H9 (cell line): ENCODE data around the gene ADRB1. TPM values are rescaled to one million over a fixed set of nuclear protein-coding genes. Genes with fewer than 3 reads are reported as not detected.

Source experiments
- DNase-seq: peaks from one replicate; pipeline ENCODE4 v3.0.0-alpha.2; 2017
- H2AFZ ChIP-seq: one replicate; pipeline ENCODE4 v1.6.1; 2013; ENCODE audit warnings: mild to moderate bottlenecking, low read length, control low read depth, moderate library complexity
- H2AK5ac ChIP-seq: 2 replicates; pipeline ENCODE4 v1.6.1; 2013; ENCODE audit warnings: low read length, control low read depth, mixed read lengths; ENCODE audit not compliant: insufficient read length
- H2BK120ac ChIP-seq: one replicate; pipeline ENCODE4 v1.6.1; 2013; ENCODE audit warnings: low read depth, mild to moderate bottlenecking, low read length, control low read depth, inconsistent platforms; ENCODE audit not compliant: poor library complexity, severe bottlenecking
- H2BK12ac ChIP-seq: 2 replicates; pipeline ENCODE4 v1.6.1; 2013; ENCODE audit warnings: low read length, control low read depth, mixed read lengths, low read depth; ENCODE audit not compliant: insufficient read length
- H2BK15ac ChIP-seq: 2 replicates; pipeline ENCODE4 v1.6.1; 2013; ENCODE audit warnings: low read depth, low read length, control low read depth
- H2BK20ac ChIP-seq: one replicate; pipeline ENCODE4 v1.6.1; 2013; ENCODE audit warnings: low read depth, mild to moderate bottlenecking, low read length, control low read depth, inconsistent platforms; ENCODE audit not compliant: poor library complexity, severe bottlenecking
- H2BK5ac ChIP-seq: 2 replicates; pipeline ENCODE4 v1.6.1; 2013; ENCODE audit warnings: low read length, control low read depth, mixed read lengths; ENCODE audit not compliant: insufficient read length
- H3K14ac ChIP-seq: 2 replicates; pipeline ENCODE4 v1.6.1; 2013; ENCODE audit warnings: low read length, control low read depth; ENCODE audit not compliant: insufficient read depth
- H3K18ac ChIP-seq: 2 replicates; pipeline ENCODE4 v1.6.1; 2013; ENCODE audit warnings: low read depth, mild to moderate bottlenecking, mixed read lengths, low read length, control low read depth; ENCODE audit not compliant: insufficient read length
- H3K23ac ChIP-seq: 2 replicates; pipeline ENCODE4 v1.6.1; 2013; ENCODE audit warnings: low read length, control low read depth, mixed read lengths, low read depth; ENCODE audit not compliant: insufficient read length
- H3K23me2 ChIP-seq: 2 replicates; pipeline ENCODE4 v1.6.1; 2013; ENCODE audit warnings: low read depth, mild to moderate bottlenecking, mixed read lengths, low read length, control low read depth; ENCODE audit not compliant: insufficient read length, poor library complexity, severe bottlenecking
- H3K27ac ChIP-seq: 2 replicates; pipeline ENCODE4 v1.5.1; 2013; ENCODE audit warnings: low read length, control low read depth, mixed read lengths, low read depth; ENCODE audit not compliant: insufficient read length
- H3K27me3 ChIP-seq: 2 replicates; pipeline ENCODE4 v1.6.1; 2013; ENCODE audit warnings: low read length, control low read depth, inconsistent platforms; ENCODE audit not compliant: insufficient read depth
- H3K4ac ChIP-seq: 2 replicates; pipeline ENCODE4 v1.6.1; 2013; ENCODE audit warnings: low read depth, mild to moderate bottlenecking, control low read depth, inconsistent platforms, low read length, moderate library complexity
- H3K4me1 ChIP-seq: 2 replicates; pipeline ENCODE4 v1.6.1; 2013; ENCODE audit warnings: low read length, control low read depth, inconsistent platforms; ENCODE audit not compliant: insufficient read depth
- H3K4me2 ChIP-seq: 2 replicates; pipeline ENCODE4 v1.6.1; 2013; ENCODE audit warnings: low read length, control low read depth, mixed read lengths; ENCODE audit not compliant: insufficient read length, insufficient read depth
- H3K56ac ChIP-seq: 2 replicates; pipeline ENCODE4 v1.6.1; 2013; ENCODE audit warnings: low read depth, mild to moderate bottlenecking, mixed read lengths, low read length, control low read depth; ENCODE audit not compliant: insufficient read length
- H3K79me1 ChIP-seq: 2 replicates; pipeline ENCODE4 v1.6.1; 2013; ENCODE audit warnings: low read depth, mild to moderate bottlenecking, moderate library complexity, low read length, control low read depth, inconsistent platforms; ENCODE audit not compliant: insufficient read depth, poor library complexity, severe bottlenecking
- H3K79me2 ChIP-seq: 2 replicates; pipeline ENCODE4 v1.6.1; 2013; ENCODE audit warnings: low read length, control low read depth, inconsistent platforms; ENCODE audit not compliant: insufficient read depth
- H3K9ac ChIP-seq: 2 replicates; pipeline ENCODE4 v1.6.1; 2013; ENCODE audit warnings: low read length, control low read depth, mixed read lengths; ENCODE audit not compliant: insufficient read length; ENCODE audit errors: extremely low read depth
- H3K9me3 ChIP-seq: one replicate; pipeline ENCODE4 v1.6.1; 2013; ENCODE audit warnings: low read depth, low read length, inconsistent platforms; ENCODE audit not compliant: control insufficient read depth
- H3T11ph ChIP-seq: one replicate; pipeline ENCODE4 v1.6.1; 2013; ENCODE audit warnings: mild to moderate bottlenecking, low read length, control low read depth, inconsistent platforms
- H4K20me1 ChIP-seq: one replicate; pipeline ENCODE4 v1.6.1; 2013; ENCODE audit not compliant: control insufficient read depth, insufficient read length, insufficient read depth
- H4K5ac ChIP-seq: 2 replicates; pipeline ENCODE4 v1.6.1; 2013; ENCODE audit warnings: low read depth, mild to moderate bottlenecking, mixed read lengths, low read length, control low read depth; ENCODE audit not compliant: insufficient read length
- H4K8ac ChIP-seq: replicated peaks from 2 replicates; pipeline ENCODE4 v1.6.1; 2013; ENCODE audit warnings: low read length, control low read depth, mixed read lengths, low read depth; ENCODE audit not compliant: insufficient read length
- H4K91ac ChIP-seq: 2 replicates; pipeline ENCODE4 v1.6.1; 2013; ENCODE audit warnings: low read depth, mild to moderate bottlenecking, moderate library complexity, mixed read lengths, low read length, control low read depth; ENCODE audit not compliant: insufficient read length
- H3K27ac Mint-ChIP-seq, 3 experiments: 2 replicates in 2 of 3; 3 replicates in 1 of 3; pipeline ENCODE4 v1.8.0; 2020 to 2021; ENCODE audit warnings: mixed read lengths in 3 of 3, mild to moderate bottlenecking in 1 of 3, moderate library complexity in 1 of 3
- H3K27me3 Mint-ChIP-seq: 2 replicates; pipeline ENCODE4 v1.8.0; 2021; ENCODE audit warnings: low read depth, mild to moderate bottlenecking, moderate library complexity, mixed read lengths
- H3K36me3 Mint-ChIP-seq, 3 experiments: 2 replicates in 2 of 3; 3 replicates in 1 of 3; pipeline ENCODE4 v1.8.0; 2020 to 2021; ENCODE audit warnings: low read depth in 3 of 3, mixed read lengths in 3 of 3; ENCODE audit not compliant: insufficient read depth in 1 of 3
- H3K4me1 Mint-ChIP-seq, 2 experiments: 2 replicates each; pipeline ENCODE4 v1.8.0; 2020; ENCODE audit warnings: mixed read lengths in 2 of 2
- H3K4me3 Mint-ChIP-seq, 2 experiments: 2 replicates in 1 of 2; 3 replicates in 1 of 2; pipeline ENCODE4 v1.8.0; 2020 to 2021; ENCODE audit warnings: mild to moderate bottlenecking in 2 of 2, mixed read lengths in 2 of 2, moderate library complexity in 1 of 2
- H3K9me3 Mint-ChIP-seq, 2 experiments: 2 replicates in 1 of 2; 3 replicates in 1 of 2; pipeline ENCODE4 v1.8.0; 2020; ENCODE audit warnings: mild to moderate bottlenecking in 2 of 2, mixed read lengths in 2 of 2, moderate library complexity in 1 of 2
- CTCF ChIP-seq: fragments of 200-600 bp; sonication (generic); conservative IDR thresholded peaks from 3 replicates; pipeline ENCODE4 v1.8.0; 2021; ENCODE audit warnings: antibody characterized with exemption, mild to moderate bottlenecking
- WGBS: extraction: QIAGEN DNeasy Blood & Tissue Kit; methylation state at CpG from one replicate; pipeline ENCODE4 v1.1.7; 2013; ENCODE audit warnings: missing lambda C conversion rate, low lambda C conversion rate, mixed read lengths; ENCODE audit not compliant: insufficient read length; ENCODE audit errors: extremely low coverage; 5-methylcytosine and 5-hydroxymethylcytosine counted together
- total RNA-seq: library from RNA; stranded (reverse); gene quantifications from 2 replicates; pipeline ENCODE4 v1.2.1, GENCODE V29; 2021

ADRB1 gene
- total RNA-seq, 1 experiment from 2014 or later: 0.13 TPM

DNA sequence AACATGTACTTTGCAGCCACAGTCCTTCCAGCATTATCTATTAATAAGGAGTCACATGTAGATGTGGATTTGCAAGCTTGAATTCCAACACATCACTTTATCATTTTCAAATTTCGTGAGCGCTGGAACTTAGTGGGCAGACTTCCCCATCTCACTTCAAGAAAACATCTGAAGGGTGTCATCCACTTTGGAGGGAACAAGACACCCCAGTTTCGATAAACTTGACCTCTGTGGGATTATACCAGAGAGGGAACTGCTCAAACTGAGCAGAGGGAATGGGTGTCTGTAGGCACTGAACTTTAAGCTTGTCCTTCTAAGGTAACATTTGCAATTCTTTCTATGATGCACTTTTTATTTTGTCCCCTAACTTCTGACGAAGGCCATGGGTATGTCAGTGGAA, 27.5 kb downstream of the ADRB1 start:
- no peaks in the 10 kb centered on the region for H3K79me2 ChIP-seq
- H3K27ac ChIP-seq: no peak overlapping the region
- H4K8ac ChIP-seq: no peak overlapping the region
- no peak overlapping the region for H2AFZ ChIP-seq
- H3K23me2 ChIP-seq: no peaks in the 10 kb centered on the region
- WGBS: no CpG with 5 or more reads among the region's 4 CpGs
- H4K5ac ChIP-seq: no peak overlapping the region
- no peak overlapping the region for H2AK5ac ChIP-seq
- H3K4me1 Mint-ChIP-seq: no peaks in the 10 kb centered on the region
- no peak overlapping the region for H3K9ac ChIP-seq
- no peak overlapping the region for H3K23ac ChIP-seq
- H3K9me3 ChIP-seq: no peaks in the 10 kb centered on the region
- H4K20me1 ChIP-seq: no peaks in the 10 kb centered on the region
- H3K9me3 Mint-ChIP-seq: no peaks in the 10 kb centered on the region
- H3K27ac Mint-ChIP-seq: no peak overlapping the region
- no peak for DNase-seq
- H3K79me1 ChIP-seq: no peaks in the 10 kb centered on the region
- no peak overlapping the region for H2BK12ac ChIP-seq
- no peaks in the 10 kb centered on the region; the same call in 1 of the 2 replicates for H3K27me3 Mint-ChIP-seq
- H3K14ac ChIP-seq: no peak overlapping the region
- H3K4me3 Mint-ChIP-seq: no peak overlapping the region
- H2BK5ac ChIP-seq: no peak overlapping the region
- H3K4ac ChIP-seq: no peak overlapping the region
- H3K4me2 ChIP-seq: no peak overlapping the region
- no peak overlapping the region for H3K18ac ChIP-seq
- H2BK20ac ChIP-seq: no peak overlapping the region
- H3K56ac ChIP-seq: no peak overlapping the region
- H3K4me1 ChIP-seq: no peaks in the 10 kb centered on the region
- H2BK15ac ChIP-seq: no peak overlapping the region
- H3K27me3 ChIP-seq: no peaks in the 10 kb centered on the region
- no peak overlapping the region for H3T11ph ChIP-seq
- no peak for TF ChIP-seq CTCF
- no peak overlapping the region for H4K91ac ChIP-seq
- no peak overlapping the region for H2BK120ac ChIP-seq
- no peaks in the 10 kb centered on the region for H3K36me3 Mint-ChIP-seq
